Progenitor cell of endocrine pancreas (in vitro differentiated cells): ENCODE data around the gene CTNNA2. TPM values are rescaled to one million over a fixed set of nuclear protein-coding genes. Genes with fewer than 3 reads are reported as not detected.

Source experiments
- DNase-seq: peaks from one replicate; pipeline ENCODE4 v3.0.0; 2021; ENCODE audit warnings: low spot score; ENCODE audit not compliant: unreplicated experiment
- H3K27ac Mint-ChIP-seq: 2 replicates; pipeline ENCODE4 v1.8.0; 2021; ENCODE audit warnings: mild to moderate bottlenecking, moderate library complexity, mixed read lengths
- H3K27me3 Mint-ChIP-seq: 2 replicates; pipeline ENCODE4 v1.8.0; 2021; ENCODE audit warnings: mixed read lengths
- H3K36me3 Mint-ChIP-seq: 2 replicates; pipeline ENCODE4 v1.8.0; 2022; ENCODE audit warnings: mixed read lengths; ENCODE audit not compliant: insufficient read depth
- H3K4me1 Mint-ChIP-seq: 2 replicates; pipeline ENCODE4 v1.8.0; 2021; ENCODE audit warnings: low read depth, mixed read lengths
- H3K4me3 Mint-ChIP-seq: 2 replicates; pipeline ENCODE4 v1.8.0; 2021; ENCODE audit warnings: low read depth, mild to moderate bottlenecking, moderate library complexity, mixed read lengths
- H3K9me3 Mint-ChIP-seq: 2 replicates; pipeline ENCODE4 v1.8.0; 2021; ENCODE audit warnings: low read depth, mixed read lengths
- total RNA-seq: library from RNA; stranded (reverse); gene quantifications from 2 replicates; pipeline ENCODE4 v1.2.1, GENCODE V29; 2021
- TF ChIP-seq, protein P1 (sequence below): fragments of 200-600 bp; sonication (generic); IDR thresholded peaks from one replicate; pipeline ENCODE4 v1.5.0; 2021; ENCODE audit warnings: antibody characterized with exemption, mild to moderate bottlenecking; ENCODE audit not compliant: unreplicated experiment

Gene CTNNA2
- total RNA-seq, 1 donor from 2014 or later = 10.2 TPM

DNA sequence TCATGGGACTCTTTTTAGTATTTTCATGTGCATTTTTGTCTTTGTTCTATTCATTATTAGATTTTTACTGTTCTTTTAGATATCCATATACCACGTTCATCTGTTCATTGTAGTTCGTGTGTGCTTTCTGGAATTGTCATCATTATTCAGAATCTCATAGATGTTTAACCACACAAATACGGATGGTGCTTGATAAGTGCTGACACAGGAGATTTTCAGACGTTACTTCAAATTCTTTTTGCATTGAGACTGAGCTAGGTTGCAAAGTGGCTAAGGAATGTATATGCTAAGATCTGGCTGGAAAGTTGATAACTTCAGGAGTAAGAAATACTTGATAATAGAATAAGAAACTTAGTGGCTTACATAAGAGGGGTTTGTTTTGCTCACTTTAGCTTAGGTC is 153.6 kb downstream of the CTNNA2 start:
- no peaks in the 10 kb centered on the region for H3K36me3 Mint-ChIP-seq
- no peak for DNase-seq
- H3K27me3 Mint-ChIP-seq = peaks cover 5% of the 10 kb centered on the region
- H3K4me1 Mint-ChIP-seq = peaks cover 5% of the 10 kb centered on the region
- peaks cover 3% of the 10 kb centered on the region for H3K9me3 Mint-ChIP-seq
- TF ChIP-seq, protein P1, sequence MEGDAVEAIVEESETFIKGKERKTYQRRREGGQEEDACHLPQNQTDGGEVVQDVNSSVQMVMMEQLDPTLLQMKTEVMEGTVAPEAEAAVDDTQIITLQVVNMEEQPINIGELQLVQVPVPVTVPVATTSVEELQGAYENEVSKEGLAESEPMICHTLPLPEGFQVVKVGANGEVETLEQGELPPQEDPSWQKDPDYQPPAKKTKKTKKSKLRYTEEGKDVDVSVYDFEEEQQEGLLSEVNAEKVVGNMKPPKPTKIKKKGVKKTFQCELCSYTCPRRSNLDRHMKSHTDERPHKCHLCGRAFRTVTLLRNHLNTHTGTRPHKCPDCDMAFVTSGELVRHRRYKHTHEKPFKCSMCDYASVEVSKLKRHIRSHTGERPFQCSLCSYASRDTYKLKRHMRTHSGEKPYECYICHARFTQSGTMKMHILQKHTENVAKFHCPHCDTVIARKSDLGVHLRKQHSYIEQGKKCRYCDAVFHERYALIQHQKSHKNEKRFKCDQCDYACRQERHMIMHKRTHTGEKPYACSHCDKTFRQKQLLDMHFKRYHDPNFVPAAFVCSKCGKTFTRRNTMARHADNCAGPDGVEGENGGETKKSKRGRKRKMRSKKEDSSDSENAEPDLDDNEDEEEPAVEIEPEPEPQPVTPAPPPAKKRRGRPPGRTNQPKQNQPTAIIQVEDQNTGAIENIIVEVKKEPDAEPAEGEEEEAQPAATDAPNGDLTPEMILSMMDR = no peak
- H3K4me3 Mint-ChIP-seq = no peak overlapping the region
- no peak overlapping the region for H3K27ac Mint-ChIP-seq

DNA sequence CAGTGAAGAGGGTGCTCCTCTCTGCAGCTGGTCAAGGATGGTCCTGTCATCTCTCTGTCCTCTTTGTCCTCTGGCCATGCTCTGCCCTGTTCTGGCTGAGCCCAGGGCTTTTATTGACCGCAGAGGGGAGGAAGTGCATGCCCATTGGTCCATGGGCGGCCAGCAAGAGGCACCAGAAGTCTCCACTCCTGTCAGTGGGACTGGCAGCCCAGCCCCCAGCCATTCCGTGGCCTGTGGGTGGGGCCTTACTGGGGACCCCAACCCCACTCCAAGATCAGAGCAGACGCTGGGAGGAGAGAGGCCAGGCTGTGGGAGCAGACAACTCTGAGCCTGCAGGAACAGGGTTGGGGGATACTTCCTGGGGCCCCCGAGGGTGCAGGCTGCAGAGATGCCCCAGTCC is 156.9 kb downstream of the CTNNA2 start:
- Mint-ChIP-seq H3K27me3 (peaks cover 5% of the 10 kb centered on the region), H3K4me1 (peaks cover 2% of the 10 kb centered on the region), H3K27ac (no peak overlapping the region), H3K36me3 (no peaks in the 10 kb centered on the region), H3K9me3 (peaks cover 3% of the 10 kb centered on the region), H3K4me3 (no peak overlapping the region)
- no peak for DNase-seq
- TF ChIP-seq, protein P1 = no peak

DNA sequence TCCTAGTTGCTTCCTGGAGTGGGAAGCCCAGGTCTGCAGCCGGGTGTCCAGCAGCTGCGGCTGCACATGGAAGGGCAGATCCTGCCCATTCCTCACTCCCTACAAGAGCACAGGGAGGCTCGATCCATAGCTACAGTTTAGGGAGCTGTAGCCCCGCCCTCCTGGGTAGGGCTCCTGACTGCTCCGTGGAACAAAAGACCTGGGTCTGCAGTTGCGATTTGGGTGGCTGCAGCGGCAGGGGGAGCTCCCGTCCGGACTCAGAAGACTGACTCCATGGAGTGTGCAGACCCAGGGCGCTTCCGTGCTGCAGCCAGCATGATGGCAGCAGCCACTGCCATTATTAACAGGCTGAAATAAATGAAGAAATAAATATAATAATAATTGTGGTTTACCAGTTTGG is 157.3 kb downstream of the CTNNA2 start:
- no peaks in the 10 kb centered on the region for H3K36me3 Mint-ChIP-seq
- H3K27me3 Mint-ChIP-seq = peaks cover 5% of the 10 kb centered on the region
- H3K9me3 Mint-ChIP-seq = no peaks in the 10 kb centered on the region
- H3K4me1 Mint-ChIP-seq = peaks cover 2% of the 10 kb centered on the region
- peak; percentile 47 for DNase-seq
- TF ChIP-seq, protein P1 = peak; percentile 34
- no peak overlapping the region for H3K27ac Mint-ChIP-seq
- H3K4me3 Mint-ChIP-seq = no peak overlapping the region

DNA sequence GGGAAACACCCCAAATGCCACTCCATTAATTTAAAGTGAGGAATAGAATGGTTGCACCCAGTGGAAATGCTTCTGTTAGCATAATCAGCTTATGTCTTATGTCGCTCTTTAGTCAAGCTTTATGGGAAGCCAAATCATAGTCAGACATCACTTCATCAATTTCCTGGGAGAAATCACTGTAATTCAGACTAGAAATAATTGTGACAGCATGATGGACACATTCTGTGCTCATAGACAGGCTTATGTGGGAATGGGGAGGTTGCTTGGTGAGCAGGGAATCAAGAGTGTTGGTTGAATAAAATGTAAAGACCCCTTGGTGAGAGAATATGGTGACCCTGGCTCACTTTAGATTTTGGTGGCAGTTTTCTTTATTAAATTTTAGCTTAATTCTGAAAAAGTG is 174.0 kb downstream of the CTNNA2 start:
- Mint-ChIP-seq H3K36me3 (no peaks in the 10 kb centered on the region), H3K4me3 (no peak overlapping the region), H3K4me1 (peaks cover 2% of the 10 kb centered on the region), H3K27ac (no peak overlapping the region), H3K9me3 (peaks cover 5% of the 10 kb centered on the region), H3K27me3 (no peaks in the 10 kb centered on the region)
- no peak for DNase-seq
- TF ChIP-seq, protein P1 = no peak

DNA sequence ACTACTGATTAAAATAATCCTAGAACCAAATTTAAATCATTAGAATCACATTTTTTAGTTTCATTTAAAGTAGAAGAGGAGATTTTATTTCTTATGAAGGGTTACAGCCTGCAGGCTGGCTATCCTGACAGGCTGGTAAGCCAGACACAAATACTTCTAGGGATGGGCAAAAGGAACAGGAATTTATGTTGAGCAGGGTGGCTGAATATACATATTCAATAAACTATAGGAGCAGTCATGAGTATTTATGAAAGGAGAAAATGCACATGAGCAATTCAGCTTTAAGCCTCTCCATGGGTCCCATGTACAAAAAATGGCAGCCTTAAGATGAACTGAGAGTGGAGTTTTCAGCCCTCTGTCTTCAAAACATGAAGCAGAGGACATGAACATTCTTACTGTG is 182.4 kb downstream of the CTNNA2 start:
- no peaks in the 10 kb centered on the region for H3K4me1 Mint-ChIP-seq
- no peaks in the 10 kb centered on the region for H3K36me3 Mint-ChIP-seq
- TF ChIP-seq, protein P1 = no peak
- H3K4me3 Mint-ChIP-seq = no peak overlapping the region
- H3K27me3 Mint-ChIP-seq = no peaks in the 10 kb centered on the region
- H3K9me3 Mint-ChIP-seq = peaks cover 8% of the 10 kb centered on the region
- H3K27ac Mint-ChIP-seq = no peak overlapping the region
- no peak for DNase-seq

DNA sequence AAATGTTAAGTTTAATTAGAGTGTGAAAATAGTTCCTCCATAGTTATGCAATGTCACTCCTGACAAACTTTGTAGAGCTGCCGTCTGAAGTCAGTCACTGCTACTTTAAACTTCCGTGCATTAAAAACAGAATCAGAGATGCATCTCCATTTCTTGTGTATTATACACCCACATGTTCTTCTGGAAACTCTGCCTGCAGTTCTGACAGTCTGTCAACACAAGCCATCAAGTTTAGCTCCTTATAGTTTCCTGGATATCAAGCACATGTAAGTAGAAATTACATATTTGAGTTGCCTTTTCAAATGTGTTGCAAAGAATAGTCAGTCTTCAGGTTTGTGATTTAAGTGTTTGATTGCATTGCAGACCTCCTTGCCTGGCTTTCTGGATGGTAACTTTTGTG is 184.3 kb downstream of the CTNNA2 start:
- no peak overlapping the region for H3K4me3 Mint-ChIP-seq
- no peaks in the 10 kb centered on the region for H3K4me1 Mint-ChIP-seq
- H3K9me3 Mint-ChIP-seq = no peaks in the 10 kb centered on the region
- H3K27ac Mint-ChIP-seq = no peak overlapping the region
- no peaks in the 10 kb centered on the region for H3K27me3 Mint-ChIP-seq
- no peak for DNase-seq
- no peaks in the 10 kb centered on the region for H3K36me3 Mint-ChIP-seq
- TF ChIP-seq, protein P1 = no peak
